ENCODE data around the gene JMJD8. TPM values are rescaled to one million over a fixed set of nuclear protein-coding genes. Genes with fewer than 3 reads are reported as not detected.

Gene JMJD8
- total and polyA plus RNA-seq, 2 donors (not counting 1 experiment from before 2014, with no cell fraction given): 23.8 to 31.5 TPM

DNA sequence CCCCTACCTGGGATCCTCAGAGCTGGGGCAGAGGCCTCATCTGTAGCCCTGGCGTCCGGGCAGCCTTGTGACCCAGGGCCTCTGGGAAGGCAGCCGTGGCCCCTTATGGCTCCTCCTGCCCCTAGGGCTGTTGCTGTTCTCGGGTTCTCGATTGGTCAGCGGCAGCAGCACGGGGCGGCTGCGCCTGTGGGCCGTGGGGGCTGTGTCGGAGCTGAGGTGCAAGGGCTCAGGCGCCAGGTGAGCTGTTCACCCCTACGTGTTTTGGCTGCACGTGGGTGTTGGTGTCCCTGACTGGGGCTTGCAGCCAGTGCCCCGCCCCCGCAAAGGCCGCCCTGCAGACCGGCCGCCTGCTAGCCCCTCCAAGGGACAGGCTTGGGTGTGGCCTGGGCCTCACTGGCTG lies 22.0 kb downstream of the JMJD8 start:
- Histone ChIP-seq H3K4me3 (replicated peaks in 1 of 4; ENCODE audit: control extremely low read depth in 1 of 4, insufficient read depth in 1 of 4, low read depth in 3 of 4, low read length in 4 of 4) (no peak overlapping the region), H4K20me1 (ENCODE audit: control insufficient read depth, extremely low read depth, insufficient read depth, low read length) (no peaks in the 10 kb centered on the region), H2AFZ (ENCODE audit: low read length) (no peak overlapping the region), H3K36me3 (ENCODE audit: control insufficient read depth, insufficient read depth, low read length) (peaks cover 9% of the 10 kb centered on the region), H3K27ac (ENCODE audit: insufficient read depth, low read length) (no peak overlapping the region), H3K9me3 (ENCODE audit: control insufficient read depth, insufficient read depth, low read depth, low read length) (no peaks in the 10 kb centered on the region), H3K4me2 (ENCODE audit: extremely low read depth, insufficient read depth, low read length) (no peak overlapping the region), H3K27me3 (ENCODE audit: control insufficient read depth, insufficient read depth, low read length) (no peaks in the 10 kb centered on the region), H3K9ac (ENCODE audit: insufficient read depth, low read length) (no peak overlapping the region), H3K4me1 (ENCODE audit: control insufficient read depth, extremely low read depth, insufficient read depth, low read length) (no peaks in the 10 kb centered on the region), H3K79me2 (ENCODE audit: control insufficient read depth, insufficient read depth, low read length) (no peaks in the 10 kb centered on the region)
- DNase-seq (ENCODE audit: low read depth in 2 of 2): no peak
- TF ChIP-seq EZH2 (IDR thresholded peaks at IDR 0.05; ENCODE audit: low read length, missing control alignments): no peak
- TF ChIP-seq, protein P1, sequence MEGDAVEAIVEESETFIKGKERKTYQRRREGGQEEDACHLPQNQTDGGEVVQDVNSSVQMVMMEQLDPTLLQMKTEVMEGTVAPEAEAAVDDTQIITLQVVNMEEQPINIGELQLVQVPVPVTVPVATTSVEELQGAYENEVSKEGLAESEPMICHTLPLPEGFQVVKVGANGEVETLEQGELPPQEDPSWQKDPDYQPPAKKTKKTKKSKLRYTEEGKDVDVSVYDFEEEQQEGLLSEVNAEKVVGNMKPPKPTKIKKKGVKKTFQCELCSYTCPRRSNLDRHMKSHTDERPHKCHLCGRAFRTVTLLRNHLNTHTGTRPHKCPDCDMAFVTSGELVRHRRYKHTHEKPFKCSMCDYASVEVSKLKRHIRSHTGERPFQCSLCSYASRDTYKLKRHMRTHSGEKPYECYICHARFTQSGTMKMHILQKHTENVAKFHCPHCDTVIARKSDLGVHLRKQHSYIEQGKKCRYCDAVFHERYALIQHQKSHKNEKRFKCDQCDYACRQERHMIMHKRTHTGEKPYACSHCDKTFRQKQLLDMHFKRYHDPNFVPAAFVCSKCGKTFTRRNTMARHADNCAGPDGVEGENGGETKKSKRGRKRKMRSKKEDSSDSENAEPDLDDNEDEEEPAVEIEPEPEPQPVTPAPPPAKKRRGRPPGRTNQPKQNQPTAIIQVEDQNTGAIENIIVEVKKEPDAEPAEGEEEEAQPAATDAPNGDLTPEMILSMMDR (conservative IDR thresholded peaks at IDR 0.05 in 1 of 2, IDR thresholded peaks at IDR 0.05 in 1 of 2; ENCODE audit: low read depth in 1 of 2, low read length in 2 of 2): no peak

DNA sequence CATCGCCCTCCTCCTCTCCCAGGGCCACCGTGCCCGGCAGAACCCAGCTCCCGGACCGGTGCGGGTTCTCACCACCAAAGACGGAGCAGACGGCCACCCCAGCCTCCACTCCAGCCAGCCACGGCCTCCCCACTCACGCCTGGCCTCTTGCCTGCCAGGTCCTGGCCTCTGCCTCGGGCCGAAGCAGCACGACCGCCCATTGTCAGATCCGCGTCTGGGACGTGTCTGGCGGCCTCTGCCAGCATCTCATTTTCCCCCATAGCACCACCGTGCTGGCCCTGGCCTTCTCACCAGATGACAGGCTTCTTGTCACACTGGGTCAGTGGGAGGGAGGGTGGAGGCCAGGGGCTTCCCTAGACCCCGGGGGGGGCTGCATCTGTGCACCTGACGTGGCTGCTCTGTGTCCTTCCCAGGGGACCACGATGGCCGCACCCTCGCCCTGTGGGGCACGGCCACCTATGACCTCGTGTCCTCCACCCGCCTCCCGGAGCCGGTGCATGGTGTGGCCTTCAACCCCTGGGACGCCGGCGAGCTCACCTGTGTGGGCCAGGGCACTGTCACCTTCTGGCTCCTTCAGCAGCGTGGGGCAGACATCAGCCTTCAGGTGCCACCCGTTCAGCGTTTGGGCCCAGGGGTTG lies 22.8 kb downstream of the JMJD8 start:
- Histone ChIP-seq H3K4me2 (ENCODE audit: extremely low read depth, insufficient read depth, low read length) (no peak overlapping the region), H2AFZ (ENCODE audit: low read length) (no peak overlapping the region), H3K27ac (ENCODE audit: insufficient read depth, low read length) (no peak overlapping the region), H4K20me1 (ENCODE audit: control insufficient read depth, extremely low read depth, insufficient read depth, low read length) (no peaks in the 10 kb centered on the region), H3K4me3 (replicated peaks in 1 of 4; ENCODE audit: control extremely low read depth in 1 of 4, insufficient read depth in 1 of 4, low read depth in 3 of 4, low read length in 4 of 4) (no peak overlapping the region), H3K9ac (ENCODE audit: insufficient read depth, low read length) (peak overlapping the region; percentile 7), H3K9me3 (ENCODE audit: control insufficient read depth, insufficient read depth, low read depth, low read length) (no peaks in the 10 kb centered on the region), H3K79me2 (ENCODE audit: control insufficient read depth, insufficient read depth, low read length) (no peaks in the 10 kb centered on the region), H3K27me3 (ENCODE audit: control insufficient read depth, insufficient read depth, low read length) (no peaks in the 10 kb centered on the region), H3K4me1 (ENCODE audit: control insufficient read depth, extremely low read depth, insufficient read depth, low read length) (no peaks in the 10 kb centered on the region), H3K36me3 (ENCODE audit: control insufficient read depth, insufficient read depth, low read length) (peaks cover 10% of the 10 kb centered on the region)
- TF ChIP-seq EZH2 (IDR thresholded peaks at IDR 0.05; ENCODE audit: low read length, missing control alignments): no peak
- TF ChIP-seq, protein P1 (conservative IDR thresholded peaks at IDR 0.05 in 1 of 2, IDR thresholded peaks at IDR 0.05 in 1 of 2; ENCODE audit: low read depth in 1 of 2, low read length in 2 of 2): no peak
- DNase-seq (ENCODE audit: low read depth in 2 of 2): no peak

DNA sequence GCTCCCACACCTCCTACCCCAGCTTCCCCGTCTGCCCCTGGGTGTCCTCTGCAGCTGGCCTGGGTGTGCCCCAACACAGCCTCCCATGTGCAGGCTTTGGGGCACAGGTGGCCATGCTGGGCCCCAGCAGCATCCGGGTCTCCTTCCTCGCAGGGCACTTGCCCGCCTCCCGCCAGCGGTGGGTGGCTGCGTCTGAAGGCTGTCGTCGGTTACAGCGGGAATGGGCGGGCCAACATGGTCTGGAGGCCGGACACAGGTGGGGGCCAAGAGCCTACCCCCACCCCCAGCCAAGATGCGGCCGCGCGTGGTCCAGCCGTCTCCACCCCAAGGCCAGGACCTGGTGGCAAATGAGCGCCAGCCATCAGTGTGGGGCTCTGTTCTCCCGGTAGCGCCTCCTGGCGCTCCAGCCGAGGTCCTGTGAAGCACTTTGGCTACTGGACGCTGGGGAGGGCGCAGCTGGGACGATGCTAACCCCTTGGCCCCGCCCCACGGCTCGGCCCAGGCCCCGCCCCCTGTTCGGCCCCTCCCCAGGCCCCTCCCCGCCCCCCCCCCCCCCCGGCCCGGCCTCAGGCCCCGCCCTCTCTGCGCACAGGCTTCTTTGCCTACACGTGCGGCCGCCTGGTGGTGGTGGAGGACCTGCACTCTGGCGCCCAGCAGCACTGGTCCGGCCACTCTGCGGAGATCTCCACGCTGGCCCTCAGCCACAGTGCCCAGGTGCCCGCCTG lies 23.5 kb downstream of the JMJD8 start:
- DNase-seq (ENCODE audit: low read depth in 2 of 2): peak; percentile 60 to 80
- no peaks in the 10 kb centered on the region for H3K27me3 ChIP-seq (ENCODE audit: control insufficient read depth, insufficient read depth, low read length)
- peaks cover 10% of the 10 kb centered on the region for H3K36me3 ChIP-seq (ENCODE audit: control insufficient read depth, insufficient read depth, low read length)
- no peak overlapping the region for H2AFZ ChIP-seq (ENCODE audit: low read length)
- no peak overlapping the region for H3K27ac ChIP-seq (ENCODE audit: insufficient read depth, low read length)
- no peaks in the 10 kb centered on the region for H3K79me2 ChIP-seq (ENCODE audit: control insufficient read depth, insufficient read depth, low read length)
- TF ChIP-seq, protein P1 (conservative IDR thresholded peaks at IDR 0.05 in 1 of 2, IDR thresholded peaks at IDR 0.05 in 1 of 2; ENCODE audit: low read depth in 1 of 2, low read length in 2 of 2): peak; percentile 37 to 48
- no peak for TF ChIP-seq EZH2 (IDR thresholded peaks at IDR 0.05; ENCODE audit: low read length, missing control alignments)
- H3K4me2 ChIP-seq (ENCODE audit: extremely low read depth, insufficient read depth, low read length): no peak overlapping the region
- no peaks in the 10 kb centered on the region for H4K20me1 ChIP-seq (ENCODE audit: control insufficient read depth, extremely low read depth, insufficient read depth, low read length)
- no peaks in the 10 kb centered on the region for H3K9me3 ChIP-seq (ENCODE audit: control insufficient read depth, insufficient read depth, low read depth, low read length)
- no peak overlapping the region for H3K9ac ChIP-seq (ENCODE audit: insufficient read depth, low read length)
- H3K4me3 ChIP-seq (replicated peaks in 1 of 4; ENCODE audit: control extremely low read depth in 1 of 4, insufficient read depth in 1 of 4, low read depth in 3 of 4, low read length in 4 of 4): no peak overlapping the region
- H3K4me1 ChIP-seq (ENCODE audit: control insufficient read depth, extremely low read depth, insufficient read depth, low read length): no peaks in the 10 kb centered on the region
